IgD-negative memory B cell (primary cell): ENCODE data around the gene LECT2. TPM values are rescaled to one million over a fixed set of nuclear protein-coding genes. Genes with fewer than 3 reads are reported as not detected.

Experiments
- H3K27ac Mint-ChIP-seq, 3 donors: one replicate each; pipeline ENCODE4 v1.8.0; 2020 to 2022; ENCODE audit warnings: mild to moderate bottlenecking in 3 of 3, mixed read lengths in 3 of 3, moderate library complexity in 1 of 3
- H3K27me3 Mint-ChIP-seq: one replicate; pipeline ENCODE4 v1.8.0; 2021; ENCODE audit warnings: mixed read lengths
- H3K36me3 Mint-ChIP-seq: one replicate; pipeline ENCODE4 v1.8.0; 2020; ENCODE audit warnings: mild to moderate bottlenecking, mixed read lengths
- H3K4me1 Mint-ChIP-seq, 3 donors: one replicate each; pipeline ENCODE4 v1.8.0; 2020 to 2022; ENCODE audit warnings: mixed read lengths in 3 of 3, mild to moderate bottlenecking in 1 of 3
- H3K4me3 Mint-ChIP-seq, 4 donors: one replicate each; pipeline ENCODE4 v1.8.0; 2020 to 2022; ENCODE audit warnings: mild to moderate bottlenecking in 4 of 4, mixed read lengths in 4 of 4, moderate library complexity in 3 of 4
- H3K9me3 Mint-ChIP-seq, 3 donors: one replicate each; pipeline ENCODE4 v1.8.0; 2020 to 2021; ENCODE audit warnings: mixed read lengths in 3 of 3, mild to moderate bottlenecking in 1 of 3
- polyA plus RNA-seq: library from polyadenylated mRNA; unstranded; fragments of 300-500 nt; fragmentation: Illumina TruSeq; gene quantifications from one replicate; pipeline ENCODE4 v1.2.3, GENCODE V29; 2021

The LECT2 gene
- polyA plus RNA-seq, 1 donor from 2014 or later, result not detected

GRCh38 chr5:135934939-135935338, 19.8 kb downstream of the LECT2 start:
- Mint-ChIP-seq H3K9me3 (peaks cover 0 to 3% (median 0%) of the 10 kb centered on the region in 3 donors), H3K36me3 (no peaks in the 10 kb centered on the region), H3K4me1 (peaks cover 0 to 4% (median 3%) of the 10 kb centered on the region in 3 donors), H3K27ac (no peak overlapping the region), H3K4me3 (no peak overlapping the region), H3K27me3 (peaks cover 28% of the 10 kb centered on the region)

- peak overlapping the region in 2 of 4 donors; percentile 12 to 41 for H3K4me3 Mint-ChIP-seq
- H3K4me1 Mint-ChIP-seq, result peaks cover 0 to 5% (median 3%) of the 10 kb centered on the region in 3 donors
Measured at GRCh38 chr5:135930949-135931295, 23.9 kb downstream of the LECT2 start.

GRCh38 chr5:135930029-135930948, 24.5 kb downstream of the LECT2 start:
- H3K27ac Mint-ChIP-seq, result no peak overlapping the region
- peaks cover 39% of the 10 kb centered on the region for H3K27me3 Mint-ChIP-seq
- H3K36me3 Mint-ChIP-seq, result no peaks in the 10 kb centered on the region
- H3K4me1 Mint-ChIP-seq, result peaks cover 0 to 5% (median 3%) of the 10 kb centered on the region in 3 donors
- H3K9me3 Mint-ChIP-seq, result peaks cover 0 to 3% (median 0%) of the 10 kb centered on the region in 3 donors
- H3K4me3 Mint-ChIP-seq, result peak overlapping the region in 2 of 4 donors; percentile 12 to 41

More at GRCh38 chr5:135930949-135931295, 23.9 kb downstream of the LECT2 start:
- H3K9me3 Mint-ChIP-seq, result peaks cover 0 to 3% (median 0%) of the 10 kb centered on the region in 3 donors
- H3K27me3 Mint-ChIP-seq, result peaks cover 38% of the 10 kb centered on the region
- H3K27ac Mint-ChIP-seq, result no peak overlapping the region
- no peaks in the 10 kb centered on the region for H3K36me3 Mint-ChIP-seq

- H3K27ac Mint-ChIP-seq, result no peak overlapping the region
- H3K9me3 Mint-ChIP-seq, result peaks cover 0 to 4% (median 0%) of the 10 kb centered on the region in 3 donors
- no peaks in the 10 kb centered on the region for H3K4me1 Mint-ChIP-seq
- no peaks in the 10 kb centered on the region for H3K36me3 Mint-ChIP-seq
- no peak overlapping the region for H3K4me3 Mint-ChIP-seq
- peaks cover 27% of the 10 kb centered on the region for H3K27me3 Mint-ChIP-seq
Measured at GRCh38 chr5:135921388-135921787, 33.4 kb downstream of the LECT2 start.

GRCh38 chr5:135920199-135920598, 34.6 kb downstream of the LECT2 start:
- Mint-ChIP-seq H3K36me3 (no peaks in the 10 kb centered on the region), H3K4me1 (no peaks in the 10 kb centered on the region), H3K27me3 (peaks cover 29% of the 10 kb centered on the region), H3K4me3 (no peak overlapping the region), H3K9me3 (peaks cover 0 to 4% (median 0%) of the 10 kb centered on the region in 3 donors), H3K27ac (no peak overlapping the region)

- H3K27ac Mint-ChIP-seq, result no peak overlapping the region
- peaks cover 13% of the 10 kb centered on the region for H3K27me3 Mint-ChIP-seq
- H3K4me1 Mint-ChIP-seq, result no peaks in the 10 kb centered on the region
- H3K9me3 Mint-ChIP-seq, result no peaks in the 10 kb centered on the region
- H3K4me3 Mint-ChIP-seq, result no peak overlapping the region
- H3K36me3 Mint-ChIP-seq, result no peaks in the 10 kb centered on the region
Measured at GRCh38 chr5:135916638-135917263, 38.0 kb downstream of the LECT2 start.

GRCh38 chr5:135915466-135916001, 39.2 kb downstream of the LECT2 start:
- peaks cover 16% of the 10 kb centered on the region for H3K27me3 Mint-ChIP-seq
- no peaks in the 10 kb centered on the region for H3K9me3 Mint-ChIP-seq
- no peaks in the 10 kb centered on the region for H3K36me3 Mint-ChIP-seq
- no peaks in the 10 kb centered on the region for H3K4me1 Mint-ChIP-seq
- no peak overlapping the region for H3K4me3 Mint-ChIP-seq
- H3K27ac Mint-ChIP-seq, result no peak overlapping the region

- Mint-ChIP-seq H3K4me1 (no peaks in the 10 kb centered on the region), H3K9me3 (peaks cover 0 to 2% (median 0%) of the 10 kb centered on the region in 3 donors), H3K36me3 (no peaks in the 10 kb centered on the region), H3K27me3 (peaks cover 24% of the 10 kb centered on the region), H3K27ac (no peak overlapping the region), H3K4me3 (no peak overlapping the region)
Measured at GRCh38 chr5:135913713-135914626, 40.8 kb downstream of the LECT2 start.

- Mint-ChIP-seq H3K4me3 (no peak overlapping the region), H3K36me3 (no peaks in the 10 kb centered on the region), H3K4me1 (no peaks in the 10 kb centered on the region), H3K27ac (no peak overlapping the region), H3K27me3 (peaks cover 14% of the 10 kb centered on the region), H3K9me3 (peaks cover 0 to 3% (median 2%) of the 10 kb centered on the region in 3 donors)
Measured at GRCh38 chr5:135905144-135905543, 49.6 kb downstream of the LECT2 start.

GRCh38 chr5:135901633-135902032, 53.1 kb downstream of the LECT2 start:
- H3K27me3 Mint-ChIP-seq, result peaks cover 12% of the 10 kb centered on the region
- no peaks in the 10 kb centered on the region for H3K36me3 Mint-ChIP-seq
- H3K27ac Mint-ChIP-seq, result no peak overlapping the region

GRCh38 chr5:135900276-135900675, 54.5 kb downstream of the LECT2 start:
- Mint-ChIP-seq H3K27me3 (peaks cover 17% of the 10 kb centered on the region), H3K4me3 (no peak overlapping the region), H3K4me1 (no peaks in the 10 kb centered on the region)

More at GRCh38 chr5:135901633-135902032, 53.1 kb downstream of the LECT2 start:
- peaks cover 0 to 4% (median 0%) of the 10 kb centered on the region in 3 donors for H3K9me3 Mint-ChIP-seq
- H3K4me1 Mint-ChIP-seq, result no peaks in the 10 kb centered on the region
- no peak overlapping the region for H3K4me3 Mint-ChIP-seq

GRCh38 chr5:135898651-135899050, 56.1 kb downstream of the LECT2 start:
- Mint-ChIP-seq H3K27ac (no peak overlapping the region), H3K4me1 (no peaks in the 10 kb centered on the region), H3K9me3 (peaks cover 0 to 4% (median 0%) of the 10 kb centered on the region in 3 donors), H3K36me3 (no peaks in the 10 kb centered on the region), H3K27me3 (peaks cover 19% of the 10 kb centered on the region), H3K4me3 (no peak overlapping the region)

More at GRCh38 chr5:135900276-135900675, 54.5 kb downstream of the LECT2 start:
- peaks cover 0 to 4% (median 0%) of the 10 kb centered on the region in 3 donors for H3K9me3 Mint-ChIP-seq
- H3K36me3 Mint-ChIP-seq, result no peaks in the 10 kb centered on the region
- no peak overlapping the region for H3K27ac Mint-ChIP-seq
